Stimulated activated CD8-positive, alpha-beta memory T cell treated with anti-CD3 and anti-CD28 coated beads, Interleukin-15, amount 100 ng/mL, for 1 hour (primary cell): ENCODE results near the gene LRRC45.

Experiments
- DNase-seq: peaks from one replicate; pipeline ENCODE4 v3.0.0-alpha.2; 2020; ENCODE audit warnings: low read depth

Gene LRRC45

GRCh38 chr17:82008258-82008940, 14.7 kb upstream of the LRRC45 start:
- no peak for DNase-seq

DNA sequence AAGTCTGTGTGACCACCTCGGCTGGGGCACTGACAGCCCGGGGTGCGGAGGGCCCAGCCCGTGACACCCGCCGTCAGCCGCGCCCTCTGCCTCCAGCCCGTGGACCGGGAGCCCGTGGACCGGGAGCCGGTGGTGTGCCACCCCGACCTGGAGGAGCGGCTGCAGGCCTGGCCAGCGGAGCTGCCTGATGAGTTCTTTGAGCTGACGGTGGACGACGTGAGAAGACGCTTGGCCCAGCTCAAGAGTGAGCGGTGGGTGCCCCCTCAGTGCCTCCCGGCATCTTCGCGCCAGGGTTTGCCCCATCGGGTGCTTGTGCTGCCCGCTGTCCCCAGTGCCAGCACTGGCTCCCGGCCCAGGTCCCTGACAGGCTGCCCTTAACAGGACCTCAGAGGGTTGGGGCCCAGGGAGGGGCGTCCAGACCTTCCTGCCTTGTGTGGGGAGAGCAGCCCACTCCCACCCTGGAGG, 14.1 kb upstream of the LRRC45 start:
- no peak for DNase-seq

DNA sequence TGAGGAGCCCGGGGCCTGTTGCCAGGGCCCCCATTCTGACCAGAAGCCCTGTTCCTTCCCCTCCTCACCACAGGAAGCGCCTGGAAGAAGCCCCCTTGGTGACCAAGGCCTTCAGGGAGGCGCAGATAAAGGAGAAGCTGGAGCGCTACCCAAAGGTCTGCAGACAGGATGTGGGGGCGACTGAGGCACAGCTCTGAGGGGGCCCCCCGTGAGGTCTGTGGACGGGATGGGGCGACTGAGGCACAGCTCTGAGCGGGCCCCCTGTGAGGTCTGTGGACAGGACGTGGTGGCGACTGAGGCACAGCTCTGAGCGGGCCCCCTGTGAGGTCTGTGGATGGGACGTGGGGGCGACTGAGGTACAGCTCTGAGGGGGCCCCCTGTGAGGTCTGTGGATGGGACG, 13.7 kb upstream of the LRRC45 start:
- no peak for DNase-seq

- DNase-seq: no peak
Measured at GRCh38 chr17:82010575-82011525, 12.3 kb upstream of the LRRC45 start.

DNA sequence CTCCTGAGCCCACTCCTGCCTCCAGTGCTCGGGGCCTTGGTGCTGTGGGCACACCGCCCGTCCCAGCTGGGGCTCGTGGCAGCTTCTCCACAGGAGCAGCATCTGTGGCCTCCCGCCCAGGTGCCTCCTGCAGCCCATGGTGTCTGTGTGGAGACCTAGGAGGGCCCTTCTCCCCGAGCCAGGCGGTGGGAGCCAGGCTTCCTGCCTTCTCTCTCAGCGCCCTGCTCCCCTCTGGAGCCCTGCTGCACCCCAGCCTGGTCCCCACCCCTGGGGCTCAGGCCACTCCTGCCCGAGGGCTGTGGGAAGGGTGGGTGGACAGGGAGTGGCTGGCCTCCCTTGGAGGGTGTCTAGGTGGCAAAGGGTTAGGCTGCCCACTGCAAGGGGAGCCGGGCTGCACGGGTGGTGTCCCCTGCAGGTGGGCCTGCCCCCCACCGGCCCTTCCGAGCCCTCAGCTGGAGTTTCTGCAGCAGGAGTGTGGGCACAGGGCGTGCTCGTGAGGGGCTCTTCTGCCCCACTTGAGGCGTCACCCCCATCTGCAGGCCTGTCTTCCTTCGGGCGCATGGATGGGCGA, 11.4 kb upstream of the LRRC45 start:
- no peak for DNase-seq

DNA sequence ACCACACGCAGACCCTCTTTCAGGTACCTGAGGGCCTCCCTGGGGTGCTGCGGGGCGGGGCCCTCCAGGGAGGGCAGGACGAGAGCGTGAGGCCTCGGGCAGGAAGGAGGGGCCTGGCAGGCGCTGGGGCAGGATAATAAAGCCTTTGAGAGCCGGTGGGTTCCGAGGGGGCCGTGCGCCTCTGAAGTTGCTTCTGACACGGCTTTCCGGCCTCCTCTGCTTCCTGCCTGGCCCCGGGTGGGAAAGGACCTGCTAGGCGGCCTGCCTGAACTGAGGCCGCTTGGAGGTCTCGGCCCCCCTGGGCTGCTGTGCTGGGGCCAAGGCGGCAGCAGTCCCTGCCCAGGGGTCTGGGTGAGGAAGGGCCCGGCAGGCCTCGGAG, 10.9 kb upstream of the LRRC45 start:
- DNase-seq: no peak

GRCh38 chr17:82012640-82013295, 10.3 kb upstream of the LRRC45 start:
- no peak for DNase-seq

- no peak for DNase-seq
Measured at GRCh38 chr17:82013341-82013740, 9.8 kb upstream of the LRRC45 start.

GRCh38 chr17:82013772-82014321, 9.3 kb upstream of the LRRC45 start:
- DNase-seq: no peak

- DNase-seq: no peak
Measured at GRCh38 chr17:82014432-82014831, 8.7 kb upstream of the LRRC45 start.

DNA sequence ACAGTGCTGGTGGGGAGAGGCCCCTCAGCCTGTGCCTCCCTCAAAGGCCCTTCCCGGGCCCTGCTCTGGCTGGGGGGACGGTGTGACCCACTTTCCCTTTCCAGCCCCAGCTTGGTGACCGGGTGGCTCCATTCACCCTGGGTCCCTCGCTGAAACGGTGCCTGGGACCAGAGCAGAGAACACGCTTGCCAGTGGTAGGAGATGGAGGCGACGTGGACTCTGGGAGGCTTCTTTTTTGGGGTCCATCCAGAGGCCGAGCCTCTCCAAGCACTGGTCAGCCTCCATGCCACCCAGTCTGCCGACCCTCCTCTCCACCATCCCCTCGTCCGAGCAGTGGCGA, 8.2 kb upstream of the LRRC45 start:
- no peak for DNase-seq

DNA sequence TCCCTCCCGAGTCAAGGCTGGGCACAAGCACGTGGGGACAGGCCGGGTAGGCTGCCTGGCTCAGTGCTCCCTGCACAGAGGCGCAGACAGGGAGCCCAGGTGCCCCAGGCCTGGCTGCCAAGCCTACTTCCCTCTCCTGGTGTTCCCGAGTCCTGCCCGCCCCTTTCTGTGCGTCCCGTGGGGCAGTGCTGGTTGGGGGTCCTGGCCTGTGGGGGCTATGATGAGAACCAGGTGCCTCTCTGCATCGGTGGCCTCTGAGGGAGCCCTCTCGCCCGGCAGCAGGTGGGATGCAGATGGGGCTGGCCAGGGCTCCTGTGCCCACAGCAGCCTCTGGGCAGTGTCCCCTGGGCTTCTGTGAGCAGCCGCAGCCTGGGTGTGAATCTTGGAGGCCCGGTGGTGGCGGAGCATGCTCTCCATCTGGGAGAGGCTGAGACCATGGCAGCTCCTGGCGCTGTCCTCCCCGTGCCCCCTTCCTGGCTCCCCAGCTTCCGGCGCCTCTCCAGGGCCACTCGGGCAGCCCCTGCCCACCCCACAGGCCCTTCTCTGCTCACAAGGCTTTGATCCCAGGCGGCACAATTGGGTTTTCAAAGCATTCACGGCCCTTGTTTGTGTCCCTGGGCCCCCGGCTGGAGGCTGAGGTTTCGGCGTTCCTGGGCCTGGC, 7.7 kb upstream of the LRRC45 start:
- no peak for DNase-seq

GRCh38 chr17:82016061-82016874, 6.8 kb upstream of the LRRC45 start:
- no peak for DNase-seq

DNA sequence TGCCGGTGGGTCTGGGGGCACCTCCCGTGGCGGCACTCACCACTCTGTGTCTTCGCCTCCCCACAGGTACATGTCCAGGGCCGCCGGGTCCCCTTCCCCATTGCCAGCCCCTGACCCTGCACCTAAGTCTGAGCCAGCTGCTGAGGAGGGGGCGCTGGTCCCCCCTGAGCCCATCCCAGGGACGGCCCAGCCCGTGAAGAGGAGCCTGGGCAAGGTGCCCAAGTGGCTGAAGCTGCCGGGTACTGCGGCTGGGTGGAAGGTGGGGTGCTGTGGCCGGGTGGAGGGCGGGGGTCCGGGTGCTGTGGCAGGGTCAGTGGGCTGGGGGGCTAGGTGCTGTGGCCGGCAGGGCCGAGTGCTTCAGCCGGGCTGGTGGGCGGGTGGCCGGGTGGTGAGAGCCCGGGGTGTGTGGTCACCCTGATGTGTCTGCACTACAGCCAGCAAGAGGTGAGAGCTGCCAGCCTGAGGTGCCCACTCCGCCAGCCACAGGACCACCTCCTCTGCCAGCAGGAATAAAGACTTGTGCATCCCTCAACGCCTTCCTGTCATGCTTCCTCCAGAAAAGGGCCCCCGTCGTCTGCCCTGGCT, 6.1 kb upstream of the LRRC45 start:
- DNase-seq: no peak

DNA sequence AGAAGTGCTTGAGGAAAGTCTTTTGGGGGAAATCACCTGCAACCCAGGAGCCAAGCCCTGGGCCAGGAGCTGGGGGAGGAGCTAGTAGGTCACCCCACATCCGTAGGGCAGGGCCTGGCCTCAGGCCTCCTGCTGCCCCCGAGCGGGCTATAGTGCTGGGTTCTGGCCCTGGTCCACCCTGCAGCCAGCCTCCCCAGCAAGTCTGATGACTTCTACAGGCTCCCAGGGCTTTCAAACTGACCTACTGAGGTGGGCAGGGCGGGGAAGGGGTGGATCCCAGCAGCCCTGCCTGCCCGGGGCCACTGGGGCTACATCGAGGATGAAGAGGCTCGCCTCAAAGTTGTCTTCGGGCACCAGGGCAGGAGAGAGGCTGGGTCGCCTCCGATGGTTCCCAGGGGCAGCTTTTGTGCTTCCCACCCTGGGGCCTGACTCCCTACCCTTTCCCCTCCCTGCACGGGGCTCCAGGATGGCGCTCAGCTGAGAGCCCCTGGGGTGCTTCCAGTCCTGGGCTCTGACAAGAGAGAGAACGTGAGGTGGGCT, 5.4 kb upstream of the LRRC45 start:
- no peak for DNase-seq

DNA sequence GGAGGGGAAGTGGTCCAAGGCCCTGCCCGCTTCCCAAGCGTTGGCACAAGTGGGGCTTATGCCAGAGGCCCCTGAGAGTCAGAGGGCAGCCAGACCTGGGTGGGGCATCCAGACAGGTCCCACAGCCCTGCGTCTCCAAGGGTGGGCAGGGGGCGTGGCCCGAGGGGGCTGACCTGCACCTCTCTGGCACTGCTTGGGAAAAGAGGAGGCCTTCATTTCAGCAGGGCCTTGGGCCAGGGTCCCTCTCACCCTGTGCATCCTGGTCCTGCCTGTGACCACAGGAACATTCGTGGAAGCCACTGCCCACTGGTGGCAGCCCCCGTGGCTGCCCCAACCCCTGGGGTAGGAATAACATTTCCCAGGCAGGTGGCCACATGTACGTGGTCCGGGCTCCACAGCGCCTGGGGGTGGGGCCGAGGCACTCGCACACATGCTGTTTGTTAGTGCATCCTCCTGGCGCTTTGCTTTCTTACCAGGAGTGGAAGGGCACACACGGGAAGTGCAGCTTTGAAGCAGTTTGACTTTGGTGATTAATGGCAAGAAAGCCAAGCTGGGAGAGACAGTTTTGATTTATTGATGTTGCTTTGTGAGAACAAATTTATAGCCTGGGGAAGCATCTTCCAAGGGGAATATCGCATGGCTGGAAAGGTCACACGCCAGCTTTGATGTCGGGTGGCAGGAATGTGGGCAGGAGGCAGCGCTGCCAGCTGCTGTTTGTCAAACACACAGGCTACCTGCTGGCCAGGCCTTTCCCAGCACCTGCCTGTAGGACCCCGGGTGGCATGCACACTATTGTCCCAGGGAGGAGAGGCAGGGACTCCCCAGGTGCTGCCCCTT, 4.7 kb upstream of the LRRC45 start:
- DNase-seq: no peak

GRCh38 chr17:82018989-82019689, 4.0 kb upstream of the LRRC45 start:
- DNase-seq: no peak
